TTC549 (cell line): ENCODE results near the gene MAGOH.
A peak's percentile ranks its signal among the peaks of the same experiment; 100 is the strongest.
"Not testable (repeated sequence)": the region's sequence is repeated elsewhere in the genome, so short reads cannot be mapped to it uniquely, and the experiment has no call there.

Source experiments
- FAIRE-seq: peaks from 2 replicates; lab custom pipeline; 2012; peaks lifted over from hg19 to GRCh38; lab: Jason Lieb, UNC

The MAGOH gene

DNA sequence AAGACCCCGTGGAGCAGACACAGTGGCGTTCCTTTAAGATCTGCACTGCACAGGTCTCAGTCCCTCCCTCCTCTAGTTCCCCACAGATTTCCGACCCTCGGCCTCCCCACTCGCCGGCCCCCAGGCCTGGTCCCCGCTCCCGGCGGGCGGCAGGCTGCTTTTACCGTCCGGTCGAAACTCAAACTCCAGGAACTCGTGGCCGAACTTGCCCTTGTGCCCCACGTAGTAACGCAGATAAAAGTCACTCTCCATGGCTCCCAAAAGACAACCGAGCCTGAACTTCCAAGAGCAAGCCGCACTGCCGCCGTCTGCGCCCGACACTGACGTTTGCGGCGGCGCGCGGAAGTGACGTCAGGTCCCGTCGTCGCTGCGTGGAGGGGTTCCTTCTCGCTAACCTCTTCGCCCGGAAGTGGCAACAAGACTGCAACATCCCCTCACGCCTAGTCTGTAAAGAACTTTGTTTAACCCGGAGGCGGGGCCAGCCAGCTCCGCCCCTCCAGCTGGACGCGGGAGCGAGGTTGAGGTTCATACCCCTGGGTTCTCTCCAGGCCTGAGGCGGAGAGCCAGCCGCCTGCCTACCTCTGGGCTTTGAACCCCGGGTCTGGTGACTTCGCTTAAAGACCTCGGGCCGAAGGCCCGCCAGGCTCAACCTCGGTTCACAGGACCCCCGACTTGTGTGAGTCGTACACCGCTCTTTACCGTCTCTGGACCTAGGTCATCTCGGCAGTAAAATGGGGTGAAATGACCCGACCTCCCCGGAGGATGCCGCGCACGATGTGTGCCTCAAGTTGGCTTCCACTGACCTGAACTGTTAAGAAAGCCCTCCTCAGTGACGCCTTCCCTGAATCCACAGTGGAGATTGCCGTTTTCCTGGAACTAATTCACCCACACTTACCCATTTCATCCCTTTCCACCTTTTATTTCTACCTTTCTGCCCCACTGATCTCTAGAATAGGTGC lies at the start of gene MAGOH:
Gene MAGOH (minus strand): TSS at position 322 of the 959 bp plus-strand sequence. CDS start 70 bp downstream, at position 252.
- peak; percentile 83 for FAIRE-seq

DNA sequence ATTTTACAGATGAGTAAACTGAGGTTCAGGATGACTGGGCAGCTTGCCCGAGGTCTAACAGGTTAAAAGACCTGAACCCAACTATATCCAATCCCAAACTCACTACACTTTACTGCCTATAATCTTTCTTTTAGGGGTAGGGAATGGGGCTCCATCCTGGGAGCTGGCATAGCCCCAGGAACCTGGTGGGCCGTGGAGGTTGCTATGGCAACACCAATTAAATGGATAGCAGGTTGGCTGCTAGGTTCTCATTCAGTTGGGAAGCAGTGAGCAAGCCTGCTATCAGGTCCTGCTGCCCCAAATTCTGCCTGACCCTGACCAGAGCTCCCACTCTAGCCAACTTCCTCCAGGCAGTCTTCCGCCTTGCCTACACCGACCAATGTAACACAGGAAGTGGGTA lies 48.6 kb upstream of the MAGOH start:
- no peak for FAIRE-seq

DNA sequence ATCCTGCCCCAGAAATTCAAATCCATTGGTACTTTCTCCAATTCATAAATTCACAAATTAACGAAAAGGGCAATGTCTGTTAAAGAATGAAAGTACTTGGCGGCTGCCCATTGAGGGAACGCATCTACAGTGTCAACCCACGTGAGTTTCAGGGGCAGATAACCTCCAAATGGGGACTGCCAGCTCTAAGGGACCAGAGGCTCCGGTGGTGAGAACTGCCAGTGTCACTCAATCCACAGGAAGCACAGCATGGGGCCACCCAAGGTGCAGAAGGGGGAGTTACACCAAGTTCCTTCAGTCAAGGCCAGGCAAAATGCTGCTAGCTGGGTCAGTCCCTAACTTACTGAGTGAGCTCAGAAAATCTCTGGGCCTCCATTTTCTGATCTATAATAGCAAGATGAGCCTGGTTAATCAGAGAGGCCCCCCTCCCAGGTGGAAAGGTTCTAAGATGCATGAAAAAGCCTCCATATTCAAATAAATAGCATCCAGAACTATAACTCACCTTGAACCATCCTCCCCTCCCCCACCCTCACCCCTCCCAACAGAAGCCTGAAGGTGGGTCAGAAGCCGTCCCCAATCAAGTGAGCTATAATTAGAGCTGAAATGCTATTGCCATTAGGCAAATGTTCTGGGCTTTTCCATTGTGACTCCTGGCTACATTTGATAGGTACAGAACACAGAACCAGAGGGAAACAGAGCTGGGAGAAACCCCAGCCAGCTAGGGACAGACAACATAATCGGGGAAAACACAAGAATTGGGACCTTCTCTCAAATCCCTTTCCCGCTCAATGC lies 47.8 kb upstream of the MAGOH start:
- FAIRE-seq: no peak

DNA sequence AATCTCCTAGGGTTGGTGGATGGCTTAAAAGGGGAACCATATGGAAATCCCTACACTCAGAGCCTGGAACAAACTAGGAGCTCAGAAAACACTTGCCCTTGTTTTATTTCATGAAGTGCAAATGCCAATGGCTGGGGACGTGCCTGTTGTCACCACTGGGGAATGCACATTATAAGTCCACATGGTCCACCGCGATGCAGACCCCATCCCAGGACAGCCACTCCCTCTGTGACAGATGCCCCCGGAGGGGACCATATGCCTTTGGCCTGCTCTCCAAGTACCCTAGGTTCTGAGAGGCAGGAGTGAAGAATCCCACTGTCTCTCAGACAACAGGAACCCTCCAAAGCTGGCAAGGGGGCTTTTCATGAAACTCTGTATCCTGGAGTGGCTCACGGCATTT lies 47.2 kb upstream of the MAGOH start:
- no peak for FAIRE-seq

DNA sequence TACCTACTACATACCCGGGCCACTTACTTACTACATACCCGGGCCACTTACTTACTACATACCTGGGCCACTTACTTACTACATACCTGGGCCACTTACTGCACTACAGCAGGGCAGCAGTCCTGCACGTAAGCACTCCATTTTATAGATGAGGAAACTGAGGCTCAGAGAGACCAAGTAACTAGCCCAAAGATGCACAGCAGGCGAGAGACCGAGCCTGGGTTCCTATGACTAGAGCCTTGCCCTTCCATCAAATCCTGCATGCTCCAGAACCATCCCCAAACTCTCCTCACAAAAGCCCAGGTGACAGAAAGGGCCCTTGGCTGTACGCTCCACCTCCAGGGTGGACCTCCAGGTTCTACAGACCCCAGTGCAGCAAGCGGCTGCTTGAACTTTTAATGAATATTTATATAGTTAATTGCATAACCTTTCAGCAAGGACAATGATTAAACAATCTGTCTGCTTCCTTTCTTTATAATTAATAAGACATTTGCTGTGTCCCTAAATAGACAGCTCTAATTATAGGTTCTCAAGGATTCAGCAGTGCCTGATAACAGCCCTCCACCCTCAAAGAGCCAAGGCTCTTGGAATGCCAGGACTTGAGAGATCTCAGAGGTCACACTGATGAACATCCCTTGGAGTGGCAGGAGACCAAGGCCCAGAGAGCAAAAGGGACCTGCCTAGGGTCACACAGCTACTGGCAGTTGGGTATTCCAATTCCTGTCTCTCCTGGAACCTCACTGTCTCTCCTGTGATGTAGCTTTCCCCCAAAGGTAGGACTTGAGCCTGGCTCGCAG lies 46.1 kb upstream of the MAGOH start:
- no peak for FAIRE-seq

DNA sequence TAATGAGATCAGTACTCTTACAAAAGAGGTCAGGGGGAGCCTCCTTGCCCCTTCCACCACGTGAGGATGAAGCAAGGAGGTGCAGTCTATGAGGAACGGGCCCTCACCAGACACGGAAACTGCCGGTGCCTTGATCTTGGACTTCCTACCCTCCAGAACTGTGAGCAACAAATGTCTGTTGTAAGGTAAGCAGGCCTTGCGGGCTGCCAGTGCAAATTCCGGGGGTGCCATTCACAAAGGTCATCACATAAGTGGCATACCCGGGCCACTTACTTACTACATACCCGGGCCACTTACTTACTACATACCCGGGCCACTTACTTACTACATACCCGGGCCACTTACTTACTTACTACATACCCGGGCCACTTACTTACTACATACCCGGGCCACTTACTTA lies 44.8 kb upstream of the MAGOH start:
- FAIRE-seq: not testable (repeated sequence)

DNA sequence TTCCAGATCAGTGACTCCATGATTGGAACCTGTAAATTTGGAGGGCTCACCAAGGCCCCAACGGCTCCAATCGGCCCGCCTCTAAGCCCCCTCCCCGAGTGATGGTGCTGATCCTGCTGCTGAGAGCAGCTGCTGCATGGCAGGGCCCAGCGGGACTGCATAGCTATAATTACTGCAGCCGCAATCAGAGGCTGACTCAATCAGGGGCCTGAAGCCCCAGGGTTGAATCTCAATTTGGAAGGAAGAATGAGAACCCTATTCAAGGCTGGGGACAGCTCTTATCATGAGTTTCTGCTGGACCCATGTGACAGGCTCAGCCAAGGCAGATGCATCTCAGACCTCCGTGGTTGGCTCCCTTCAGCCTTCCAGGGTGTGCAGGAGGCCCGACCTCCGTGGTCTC lies 42.8 kb upstream of the MAGOH start:
- no peak for FAIRE-seq

DNA sequence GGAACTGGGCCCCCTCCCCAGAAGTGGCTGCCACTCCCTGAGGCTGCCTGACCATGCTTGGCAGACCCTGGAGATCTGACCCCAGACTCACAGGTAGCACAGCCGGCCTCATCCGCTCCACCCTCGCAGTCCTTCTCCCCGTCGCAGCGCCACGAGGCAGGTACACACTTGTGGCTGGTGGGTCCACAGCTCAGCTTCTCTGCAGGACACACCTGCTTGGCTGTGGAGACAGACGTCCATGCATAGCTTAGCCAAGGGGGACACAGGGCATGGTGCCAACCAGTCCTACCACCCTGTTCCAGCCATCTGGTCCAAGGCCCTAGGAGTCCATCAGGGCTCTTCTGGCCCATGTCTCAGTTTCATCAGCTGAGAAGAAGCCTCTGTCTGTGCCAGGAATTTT lies 42.2 kb upstream of the MAGOH start:
- no peak for FAIRE-seq

DNA sequence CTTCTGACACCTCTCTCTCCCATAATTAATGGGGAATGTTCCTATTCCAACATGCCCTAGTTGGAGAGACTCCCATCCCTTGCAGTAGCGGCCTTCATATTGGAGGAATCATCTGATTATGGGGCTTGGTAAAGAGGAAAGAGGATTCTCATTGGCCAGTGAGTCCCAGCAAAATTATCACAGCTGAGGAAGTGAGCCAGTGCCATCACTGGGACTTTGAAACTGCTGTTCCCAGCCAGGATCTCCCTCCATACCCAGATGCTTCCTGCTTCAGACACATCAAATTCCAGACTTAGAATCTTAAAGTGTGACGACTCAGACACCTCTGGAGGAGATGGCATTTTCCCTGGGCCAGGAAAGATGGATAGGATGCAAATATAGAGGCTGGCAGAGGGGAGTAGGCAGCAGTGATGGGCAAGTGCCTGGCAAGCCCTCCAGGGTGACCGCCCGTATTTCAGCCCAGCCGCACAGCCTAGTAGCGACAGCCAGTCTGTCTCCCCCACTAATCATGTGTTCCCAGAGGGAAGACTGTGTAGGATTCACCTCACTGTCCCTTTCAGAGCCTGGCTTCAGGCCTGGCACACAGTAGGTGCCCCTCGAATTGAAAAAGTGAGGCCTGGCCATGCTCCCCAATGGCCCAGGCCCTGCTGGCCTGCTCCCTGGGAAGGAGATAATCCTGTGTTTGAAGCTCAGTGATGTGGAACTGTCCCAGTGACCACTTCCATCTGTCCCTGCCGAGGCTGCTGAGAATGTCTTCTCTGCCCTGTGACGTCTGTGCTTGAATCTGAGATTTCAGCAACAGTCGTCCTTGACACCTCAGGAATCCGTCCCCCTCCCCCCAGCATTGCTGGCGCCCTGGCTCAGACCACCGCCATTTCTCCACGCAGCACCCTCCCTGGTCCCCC lies 41.2 kb upstream of the MAGOH start:
- no peak for FAIRE-seq

DNA sequence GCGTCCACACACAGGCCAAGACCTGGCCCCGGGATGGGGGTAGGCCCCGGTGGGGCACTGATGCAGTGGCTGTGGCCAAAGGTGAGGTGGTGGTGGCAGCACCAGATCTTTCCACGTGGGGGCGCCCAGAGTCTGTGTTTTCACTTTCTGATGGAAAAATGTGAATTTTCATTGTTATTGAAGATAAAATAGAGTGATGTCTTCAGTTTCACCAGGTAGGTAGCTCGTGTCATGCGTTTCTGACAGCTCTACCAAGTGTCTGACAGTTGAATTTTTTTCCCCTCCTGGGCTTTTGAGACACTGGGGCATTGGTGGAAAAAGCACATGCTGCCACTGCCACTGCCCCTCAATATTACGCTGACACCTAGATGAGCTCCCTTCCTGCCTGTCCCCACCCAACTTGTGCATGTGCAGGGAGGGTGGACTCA lies 40.0 kb upstream of the MAGOH start:
- no peak for FAIRE-seq

DNA sequence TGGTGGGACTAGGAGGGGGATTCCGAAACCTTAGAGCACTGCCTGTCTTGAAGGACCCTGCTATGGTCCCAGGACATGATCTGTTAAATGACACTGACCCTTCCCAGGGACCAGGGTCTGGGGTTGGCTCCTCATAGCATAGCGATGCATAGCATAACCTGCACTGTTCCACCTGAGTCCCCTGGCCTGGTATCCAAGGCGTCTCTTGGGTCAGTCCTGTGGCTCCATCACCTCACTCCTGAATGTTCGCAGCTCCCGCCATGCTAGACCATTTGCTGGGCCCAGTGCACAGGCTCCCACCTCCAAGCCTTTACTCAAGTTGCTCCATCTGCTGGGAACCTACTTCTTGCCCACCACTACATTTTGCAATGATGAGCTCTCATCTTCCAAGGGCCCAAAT lies 39.0 kb upstream of the MAGOH start:
- no peak for FAIRE-seq

DNA sequence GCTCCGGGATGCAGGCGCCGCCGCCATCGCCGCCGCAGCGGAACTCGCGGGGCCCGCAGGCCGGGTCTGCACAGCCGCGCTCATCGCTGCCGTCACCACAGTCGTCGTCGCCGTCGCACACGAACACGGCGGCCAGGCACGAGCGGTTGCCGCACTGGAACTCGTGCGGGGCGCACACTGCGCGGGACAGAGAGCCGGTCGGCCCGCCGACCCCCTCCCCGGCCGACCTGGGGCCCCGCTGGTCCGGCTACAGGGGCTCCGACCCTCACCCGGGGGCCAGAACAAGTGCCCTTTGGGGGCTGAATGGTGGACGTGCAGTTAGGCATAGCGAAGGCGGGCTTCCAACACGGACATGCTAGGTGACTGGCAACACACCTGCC lies 38.6 kb upstream of the MAGOH start:
- FAIRE-seq: no peak

DNA sequence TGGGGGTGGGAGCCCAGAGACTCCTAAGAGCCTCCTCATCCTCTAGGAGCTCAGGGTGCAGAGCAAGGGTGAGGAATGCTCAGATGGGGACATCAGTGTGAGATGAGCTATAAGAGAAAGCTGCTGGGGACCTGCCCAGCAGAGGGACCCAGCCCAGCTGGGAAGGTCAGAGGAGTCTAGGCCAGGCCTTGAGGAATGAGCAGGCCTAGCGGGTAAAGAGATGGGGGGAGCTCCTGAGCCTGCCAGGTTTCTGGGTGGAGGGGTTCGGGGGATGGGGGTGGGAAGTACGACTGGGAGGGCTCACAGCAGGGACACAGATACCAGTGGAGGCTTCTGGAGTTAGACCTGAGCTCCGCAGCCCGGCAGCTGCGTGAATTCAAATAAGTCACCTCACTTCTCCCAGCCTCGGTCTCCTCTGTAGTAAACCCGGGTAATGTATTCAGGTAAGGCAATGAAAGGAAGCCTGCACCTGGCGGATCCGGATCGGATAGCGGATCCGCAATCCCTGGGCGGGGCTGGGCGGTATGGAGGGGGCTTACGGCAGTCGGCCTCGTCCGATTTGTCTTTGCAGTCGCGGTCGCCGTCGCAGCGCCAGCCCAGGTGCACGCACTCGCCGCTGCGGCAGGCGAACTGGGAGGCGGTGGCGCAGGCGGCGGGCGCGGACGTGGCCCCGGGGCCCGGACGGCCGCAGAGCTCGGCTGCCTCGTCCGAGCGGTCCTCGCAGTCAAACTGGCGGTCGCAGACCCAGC lies 38.0 kb upstream of the MAGOH start:
- no peak for FAIRE-seq

DNA sequence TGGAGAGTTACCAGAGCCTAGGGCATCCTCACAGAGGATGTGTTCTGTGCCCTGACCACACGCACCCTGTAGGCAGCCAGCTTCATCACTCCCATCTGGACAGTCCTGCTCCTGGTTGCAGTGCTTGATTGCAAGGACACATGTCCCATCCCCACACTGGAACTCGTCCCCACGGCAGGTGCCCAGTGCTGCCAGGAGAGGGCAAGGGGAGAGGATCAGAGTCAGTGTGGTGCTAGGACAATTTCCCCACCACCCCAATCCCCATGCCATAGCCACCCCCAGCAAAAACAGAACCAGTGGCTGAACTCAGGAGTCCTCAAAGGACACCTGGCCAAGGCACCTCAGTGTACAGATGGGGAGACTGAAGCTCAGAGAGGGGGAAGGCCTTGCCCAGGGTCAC lies 37.2 kb upstream of the MAGOH start:
- no peak for FAIRE-seq

DNA sequence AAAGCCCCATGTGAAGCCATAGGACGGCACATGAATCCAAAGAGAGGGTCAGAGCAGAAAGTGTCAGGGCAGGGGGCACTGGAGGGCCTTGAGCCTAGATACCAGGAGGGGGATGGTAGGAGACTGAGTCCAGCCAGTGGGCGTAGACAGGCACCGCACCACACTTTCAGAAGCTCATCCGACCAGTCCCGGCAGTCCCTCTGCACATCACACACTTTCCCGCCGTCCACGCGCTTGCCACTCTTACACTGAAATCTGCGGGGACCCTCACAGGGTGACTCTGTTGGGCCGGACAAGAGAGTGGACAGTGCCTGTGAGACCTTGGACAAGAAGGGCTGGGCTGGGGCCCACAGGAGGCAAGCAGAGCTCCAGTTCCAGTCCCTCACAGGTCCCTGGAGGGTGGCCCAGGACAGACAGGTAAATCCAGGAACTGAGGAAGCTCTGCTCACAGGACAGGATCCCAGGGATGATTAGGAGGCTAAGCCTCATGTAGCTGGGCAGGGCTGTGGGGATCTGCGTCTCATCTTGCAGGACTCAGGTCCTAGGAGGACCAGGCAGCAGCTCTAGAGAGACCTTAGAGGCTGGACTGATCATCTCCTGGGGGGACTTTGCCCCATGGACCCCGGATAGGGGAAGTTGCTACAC lies 36.3 kb upstream of the MAGOH start:
- no peak for FAIRE-seq

DNA sequence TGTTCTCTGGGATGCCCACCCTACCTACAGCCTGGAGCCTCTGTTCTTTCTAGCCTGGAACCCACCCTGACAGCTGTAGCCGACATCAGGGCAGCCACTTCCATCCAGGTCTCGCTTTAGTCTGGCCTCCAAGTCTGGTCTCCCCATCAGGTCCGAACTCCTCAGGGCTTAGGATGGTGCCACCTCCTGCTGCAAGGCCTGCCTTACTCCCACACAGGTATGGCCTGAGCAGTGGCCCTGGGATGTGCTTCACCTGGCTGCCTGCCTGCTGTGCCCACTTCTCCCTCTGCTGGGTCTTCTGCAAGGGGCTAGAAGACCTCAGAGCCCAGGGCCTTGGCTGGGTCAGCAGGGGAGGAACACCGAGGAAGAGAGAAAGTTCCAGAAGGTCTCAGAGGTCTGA lies 35.7 kb upstream of the MAGOH start:
- no peak for FAIRE-seq

DNA sequence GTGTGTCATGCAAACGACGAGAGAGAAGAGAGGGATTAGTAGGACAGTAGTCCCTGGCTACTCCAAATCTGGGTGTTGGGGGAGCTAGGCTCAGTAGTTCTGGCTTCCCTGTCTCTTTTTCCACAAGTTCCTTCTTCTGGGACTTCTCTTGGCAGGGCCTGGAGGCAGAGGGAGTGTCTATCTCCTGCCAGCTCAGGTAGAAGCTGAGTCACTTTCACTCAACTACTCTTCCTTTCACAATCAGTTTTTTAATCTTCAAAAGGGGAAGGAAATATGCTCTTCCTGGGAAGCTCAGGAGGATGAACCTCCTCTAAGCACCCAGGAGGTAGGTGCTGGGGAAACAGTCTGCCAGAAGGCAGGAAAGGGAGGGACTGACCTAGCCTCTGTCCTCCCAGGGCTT lies 35.2 kb upstream of the MAGOH start:
- no peak for FAIRE-seq

DNA sequence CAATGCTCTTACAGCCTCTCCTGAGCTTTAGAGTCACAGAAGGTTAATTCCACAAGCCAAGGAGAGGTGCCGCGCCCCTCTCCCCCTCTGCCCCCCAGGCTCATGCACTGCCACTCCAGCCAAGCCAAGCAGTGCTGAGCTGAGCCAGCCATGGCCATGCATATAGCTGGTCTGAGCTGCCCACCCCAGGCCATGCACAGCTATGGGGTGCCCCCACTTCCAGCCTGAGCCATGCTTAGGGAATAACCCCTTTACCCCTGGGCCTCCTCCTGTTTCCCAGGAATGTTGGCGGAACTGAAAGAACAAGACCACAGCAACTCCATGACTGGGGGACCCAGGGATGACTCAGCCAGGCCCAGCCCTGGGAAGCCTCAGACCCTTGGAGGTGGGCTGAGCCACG lies 34.0 kb upstream of the MAGOH start:
- FAIRE-seq: no peak

DNA sequence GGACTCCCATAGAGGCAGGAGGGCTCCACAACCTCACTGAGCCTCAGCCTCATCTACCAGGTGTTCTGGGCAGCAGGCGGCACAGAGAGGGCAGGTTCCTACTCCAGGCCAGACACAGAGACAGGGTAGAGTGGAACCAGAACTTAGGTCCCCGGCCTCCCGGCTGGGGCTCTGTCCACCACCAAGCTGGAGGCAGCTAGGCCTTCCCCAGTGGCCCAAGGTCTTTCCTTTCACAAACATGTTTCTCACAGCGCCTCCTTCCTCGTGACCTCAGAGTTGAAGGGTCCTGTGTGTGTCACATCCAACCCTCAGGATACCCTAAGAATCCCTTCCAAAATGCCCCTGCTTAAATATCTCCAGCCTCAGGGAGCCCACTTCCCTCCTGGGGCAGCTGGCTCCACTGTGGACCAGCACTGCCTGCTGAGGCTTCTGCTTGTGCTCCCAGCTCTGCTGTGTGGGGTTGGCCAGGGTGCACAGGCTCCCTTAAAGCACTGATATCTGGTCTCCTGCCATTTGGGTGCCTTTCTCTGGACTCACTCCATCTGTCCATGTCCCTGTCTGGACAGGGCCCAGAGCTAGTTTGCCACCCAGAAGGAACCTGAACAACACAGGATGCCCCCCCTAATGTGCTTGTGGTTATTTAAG lies 33.2 kb upstream of the MAGOH start:
- FAIRE-seq: no peak

DNA sequence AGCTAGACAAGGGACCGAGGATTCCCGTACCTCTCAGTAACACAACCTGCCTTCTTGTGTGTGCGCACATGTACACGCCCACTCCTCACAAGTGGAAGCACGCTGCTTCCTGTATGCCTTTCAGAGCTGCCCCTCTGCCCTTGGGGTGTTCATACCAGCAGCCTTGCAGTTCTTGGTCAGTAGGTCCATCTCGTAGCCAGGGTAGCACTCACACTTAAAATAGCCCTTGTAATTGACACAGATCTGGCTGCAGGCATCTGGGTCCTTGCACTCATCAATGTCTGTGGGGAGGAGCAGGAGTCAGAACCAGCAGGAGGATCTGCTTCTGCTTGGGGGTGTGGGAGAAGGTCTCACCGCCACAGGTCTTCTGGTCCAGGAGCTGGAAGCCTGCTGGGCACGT lies 32.6 kb upstream of the MAGOH start:
- no peak for FAIRE-seq
